Osteoblast (primary cell): Measurements from ENCODE around the gene ACVR1C. TPM values are rescaled to one million over a fixed set of nuclear protein-coding genes. Genes with fewer than 3 reads are reported as not detected.

Source experiments
- DNase-seq: peaks from one replicate; pipeline ENCODE4 v3.0.0; 2011; ENCODE audit warnings: low spot score, mixed read lengths; ENCODE audit not compliant: insufficient read length; ENCODE audit errors: missing footprints
- H2AFZ ChIP-seq: 2 replicates; pipeline ENCODE4 v1.6.0; 2011; ENCODE audit warnings: mild to moderate bottlenecking, low read length
- H3K27ac ChIP-seq: 2 replicates; pipeline ENCODE4 v1.5.1; 2011; ENCODE audit warnings: mild to moderate bottlenecking, low read depth, low read length, moderate library complexity
- H3K27me3 ChIP-seq: 2 replicates; pipeline ENCODE4 v1.6.0; 2012; ENCODE audit warnings: mild to moderate bottlenecking, control low read depth, inconsistent platforms, low read length, moderate library complexity; ENCODE audit not compliant: insufficient read depth
- H3K36me3 ChIP-seq: 2 replicates; pipeline ENCODE4 v1.5.1; 2011; ENCODE audit warnings: mild to moderate bottlenecking, low read length, control low read depth, moderate library complexity; ENCODE audit not compliant: insufficient read depth
- H3K4me1 ChIP-seq: 2 replicates; pipeline ENCODE4 v1.5.1; 2011; ENCODE audit warnings: mild to moderate bottlenecking, low read length, control low read depth, moderate library complexity; ENCODE audit not compliant: insufficient read depth
- H3K4me2 ChIP-seq: 2 replicates; pipeline ENCODE4 v1.6.0; 2011; ENCODE audit warnings: mild to moderate bottlenecking, low read length; ENCODE audit not compliant: insufficient read depth
- H3K4me3 ChIP-seq: fragments of 200-600 bp; sonication (generic); 3 replicates; pipeline ENCODE4 v1.5.1; 2012; ENCODE audit warnings: mild to moderate bottlenecking, low read length, inconsistent platforms; ENCODE audit not compliant: insufficient read depth
- H3K79me2 ChIP-seq: 2 replicates; pipeline ENCODE4 v1.6.0; 2012; ENCODE audit warnings: mild to moderate bottlenecking, low read length, control low read depth, inconsistent platforms; ENCODE audit not compliant: insufficient read depth
- H3K9me3 ChIP-seq: 2 replicates; pipeline ENCODE4 v1.5.1; 2011; ENCODE audit warnings: low read depth, low read length, control low read depth
- H4K20me1 ChIP-seq: 2 replicates; pipeline ENCODE4 v1.6.0; 2012; ENCODE audit warnings: mild to moderate bottlenecking, low read length, control low read depth; ENCODE audit not compliant: insufficient read depth
- CTCF ChIP-seq: IDR thresholded peaks from 2 replicates; pipeline ENCODE4 v1.5.1; 2011; ENCODE audit warnings: mild to moderate bottlenecking, low read depth, low read length, moderate library complexity; ENCODE audit errors: extremely low read depth
- total RNA-seq: library from RNA; depleted of rRNA; stranded (reverse); fragments of >200 nt; gene quantifications from 2 replicates; pipeline ENCODE4 v1.2.3, GENCODE V29; 2012

The ACVR1C gene
- total RNA-seq, 1 donor = 0.36 TPM

- no peak for TF ChIP-seq CTCF
- H3K27ac ChIP-seq = no peak overlapping the region
Observed at GRCh38 chr2:157501026-157501425, 127.6 kb downstream of the ACVR1C start.

GRCh38 chr2:157500334-157500733 is 128.3 kb downstream of the ACVR1C start:
- Histone ChIP-seq H3K36me3 (no peaks in the 10 kb centered on the region), H3K79me2 (no peaks in the 10 kb centered on the region), H4K20me1 (no peaks in the 10 kb centered on the region), H3K9me3 (no peaks in the 10 kb centered on the region), H3K4me1 (no peaks in the 10 kb centered on the region), H2AFZ (no peak overlapping the region), H3K4me2 (no peak overlapping the region), H3K4me3 (no peak overlapping the region), H3K27ac (no peak overlapping the region), H3K27me3 (peaks cover 8% of the 10 kb centered on the region)
- TF ChIP-seq CTCF = no peak
- DNase-seq = no peak

More at GRCh38 chr2:157501026-157501425, 127.6 kb downstream of the ACVR1C start:
- no peak overlapping the region for H3K4me3 ChIP-seq
- no peaks in the 10 kb centered on the region for H4K20me1 ChIP-seq
- no peaks in the 10 kb centered on the region for H3K79me2 ChIP-seq
- H3K27me3 ChIP-seq = peaks cover 8% of the 10 kb centered on the region
- no peak for DNase-seq
- no peak overlapping the region for H3K4me2 ChIP-seq
- peaks cover 2% of the 10 kb centered on the region for H3K9me3 ChIP-seq
- no peaks in the 10 kb centered on the region for H3K36me3 ChIP-seq
- no peak overlapping the region for H2AFZ ChIP-seq
- H3K4me1 ChIP-seq = no peaks in the 10 kb centered on the region

GRCh38 chr2:157498483-157498882 is 130.2 kb downstream of the ACVR1C start:
- no peaks in the 10 kb centered on the region for H3K79me2 ChIP-seq
- no peaks in the 10 kb centered on the region for H3K4me1 ChIP-seq
- no peak for TF ChIP-seq CTCF
- H2AFZ ChIP-seq = no peak overlapping the region
- H4K20me1 ChIP-seq = no peaks in the 10 kb centered on the region
- DNase-seq = no peak
- H3K4me3 ChIP-seq = no peak overlapping the region
- H3K27me3 ChIP-seq = peaks cover under 1% of the 10 kb centered on the region
- no peak overlapping the region for H3K27ac ChIP-seq
- H3K4me2 ChIP-seq = no peak overlapping the region
- no peaks in the 10 kb centered on the region for H3K36me3 ChIP-seq
- no peaks in the 10 kb centered on the region for H3K9me3 ChIP-seq

GRCh38 chr2:157497638-157498314 is 130.9 kb downstream of the ACVR1C start:
- Histone ChIP-seq H3K27me3 (no peaks in the 10 kb centered on the region), H4K20me1 (no peaks in the 10 kb centered on the region), H3K4me1 (no peaks in the 10 kb centered on the region), H2AFZ (no peak overlapping the region), H3K4me2 (no peak overlapping the region), H3K27ac (no peak overlapping the region), H3K36me3 (no peaks in the 10 kb centered on the region), H3K79me2 (no peaks in the 10 kb centered on the region), H3K9me3 (no peaks in the 10 kb centered on the region), H3K4me3 (no peak overlapping the region)
- DNase-seq = no peak
- TF ChIP-seq CTCF = peak; percentile 79
